ENCODE results near the gene GJD3. TPM values are rescaled to one million over a fixed set of nuclear protein-coding genes. Genes with fewer than 3 reads are reported as not detected.

GJD3 gene
- total and polyA plus RNA-seq, 2 experiments from 2014 or later: 1.4 TPM; not detected in 1

DNA sequence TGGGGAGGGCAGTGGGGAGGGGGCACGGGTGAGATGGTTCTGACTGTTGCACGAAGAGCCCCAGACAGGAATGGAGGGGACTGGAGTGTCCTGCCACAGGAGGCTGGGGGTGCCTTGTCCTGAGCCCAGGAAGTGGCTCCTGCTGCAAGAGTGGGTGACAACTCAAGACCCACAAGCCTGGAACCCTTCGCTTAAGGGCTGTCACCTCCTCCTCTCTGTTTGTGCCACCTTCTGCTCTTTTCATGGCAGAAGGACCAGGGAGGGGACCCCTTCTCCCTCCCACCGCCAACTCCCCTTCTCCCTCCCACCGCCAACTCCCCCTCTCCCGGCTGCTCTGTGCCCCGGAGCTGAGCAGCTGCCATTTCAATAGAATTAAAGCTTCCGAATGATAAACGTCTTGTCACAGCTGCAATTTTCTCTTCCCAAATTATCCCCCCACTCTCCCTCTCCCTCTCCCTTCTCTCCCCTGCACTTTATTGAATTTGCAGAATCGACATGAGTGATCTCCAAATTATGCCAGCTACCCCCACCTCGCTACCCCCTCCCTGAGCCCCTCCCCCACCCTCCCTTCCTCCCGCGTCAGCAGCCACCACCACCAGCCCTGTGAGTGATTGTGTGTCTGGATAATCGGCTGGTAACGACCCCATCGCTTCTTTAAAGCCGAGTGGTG lies 13.7 kb downstream of the GJD3 start:
- Mint-ChIP-seq H3K4me1 (peaks cover 92% of the 10 kb centered on the region), H3K9me3 (no peaks in the 10 kb centered on the region), H3K27me3 (ENCODE audit: insufficient read depth, low read depth, poor library complexity) (peaks cover 44% of the 10 kb centered on the region), H3K36me3 (ENCODE audit: low read depth) (peaks cover 41% of the 10 kb centered on the region), H3K27ac (no peak overlapping the region), H3K4me3 (peak overlapping the region; percentile 29; the same call in 2 of the 3 replicates)
- Histone ChIP-seq H2AFZ (no peak overlapping the region), H3K4me1 (ENCODE audit: insufficient read depth) (peaks cover 74% of the 10 kb centered on the region), H3K79me2 (replicated peaks; ENCODE audit: insufficient read depth) (no peaks in the 10 kb centered on the region), H3K27me3 (ENCODE audit: insufficient read depth) (peaks cover 26% of the 10 kb centered on the region), H3F3A (replicated peaks; ENCODE audit: low read depth) (peaks cover 10% of the 10 kb centered on the region), H3K9me2 (ENCODE audit: insufficient read depth) (no peaks in the 10 kb centered on the region), H3K4me2 (peak overlapping the region; percentile 71), H3K36me3 (ENCODE audit: insufficient read depth) (no peaks in the 10 kb centered on the region), H4K20me1 (replicated peaks; ENCODE audit: insufficient read depth) (peaks cover 6% of the 10 kb centered on the region; the same call in 1 of the 2 replicates), H3K27ac (ENCODE audit: low read depth) (no peak overlapping the region), H3K4me3 (peak overlapping the region; percentile 34; the same call in 1 of the 2 replicates)
- TF ChIP-seq ZNF114 (CRISPR knock-in tag; IDR thresholded peaks at IDR 0.05) (no peak), CREB1 (CRISPR knock-in tag; IDR thresholded peaks at IDR 0.05; ENCODE audit: low read depth) (no peak), CTCF (conservative IDR thresholded peaks at IDR 0.05; ENCODE audit: low read depth in 2 of 2) (no peak), ZNF331 (CRISPR knock-in tag; IDR thresholded peaks at IDR 0.05; ENCODE audit: low read depth) (no peak), STAT1 (IDR thresholded peaks at IDR 0.05; ENCODE audit: unreplicated experiment) (no peak), ZNF462 (CRISPR knock-in tag; IDR thresholded peaks at IDR 0.05) (no peak), EZH2phosphoT487 (IDR thresholded peaks at IDR 0.05; ENCODE audit: unreplicated experiment) (no peak), EZH2 (IDR thresholded peaks at IDR 0.05; ENCODE audit: low read depth, unreplicated experiment) (no peak), JUNB (IDR thresholded peaks at IDR 0.05; ENCODE audit: unreplicated experiment) (no peak), NANOG (IDR thresholded peaks at IDR 0.05; ENCODE audit: borderline replicate concordance) (no peak), POLR2AphosphoS5 (IDR thresholded peaks at IDR 0.05; ENCODE audit: low read depth) (no peak)
- TF ChIP-seq, protein P1, sequence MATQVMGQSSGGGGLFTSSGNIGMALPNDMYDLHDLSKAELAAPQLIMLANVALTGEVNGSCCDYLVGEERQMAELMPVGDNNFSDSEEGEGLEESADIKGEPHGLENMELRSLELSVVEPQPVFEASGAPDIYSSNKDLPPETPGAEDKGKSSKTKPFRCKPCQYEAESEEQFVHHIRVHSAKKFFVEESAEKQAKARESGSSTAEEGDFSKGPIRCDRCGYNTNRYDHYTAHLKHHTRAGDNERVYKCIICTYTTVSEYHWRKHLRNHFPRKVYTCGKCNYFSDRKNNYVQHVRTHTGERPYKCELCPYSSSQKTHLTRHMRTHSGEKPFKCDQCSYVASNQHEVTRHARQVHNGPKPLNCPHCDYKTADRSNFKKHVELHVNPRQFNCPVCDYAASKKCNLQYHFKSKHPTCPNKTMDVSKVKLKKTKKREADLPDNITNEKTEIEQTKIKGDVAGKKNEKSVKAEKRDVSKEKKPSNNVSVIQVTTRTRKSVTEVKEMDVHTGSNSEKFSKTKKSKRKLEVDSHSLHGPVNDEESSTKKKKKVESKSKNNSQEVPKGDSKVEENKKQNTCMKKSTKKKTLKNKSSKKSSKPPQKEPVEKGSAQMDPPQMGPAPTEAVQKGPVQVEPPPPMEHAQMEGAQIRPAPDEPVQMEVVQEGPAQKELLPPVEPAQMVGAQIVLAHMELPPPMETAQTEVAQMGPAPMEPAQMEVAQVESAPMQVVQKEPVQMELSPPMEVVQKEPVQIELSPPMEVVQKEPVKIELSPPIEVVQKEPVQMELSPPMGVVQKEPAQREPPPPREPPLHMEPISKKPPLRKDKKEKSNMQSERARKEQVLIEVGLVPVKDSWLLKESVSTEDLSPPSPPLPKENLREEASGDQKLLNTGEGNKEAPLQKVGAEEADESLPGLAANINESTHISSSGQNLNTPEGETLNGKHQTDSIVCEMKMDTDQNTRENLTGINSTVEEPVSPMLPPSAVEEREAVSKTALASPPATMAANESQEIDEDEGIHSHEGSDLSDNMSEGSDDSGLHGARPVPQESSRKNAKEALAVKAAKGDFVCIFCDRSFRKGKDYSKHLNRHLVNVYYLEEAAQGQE (IDR thresholded peaks at IDR 0.05; ENCODE audit: unreplicated experiment): no peak
- TF ChIP-seq, protein P2, sequence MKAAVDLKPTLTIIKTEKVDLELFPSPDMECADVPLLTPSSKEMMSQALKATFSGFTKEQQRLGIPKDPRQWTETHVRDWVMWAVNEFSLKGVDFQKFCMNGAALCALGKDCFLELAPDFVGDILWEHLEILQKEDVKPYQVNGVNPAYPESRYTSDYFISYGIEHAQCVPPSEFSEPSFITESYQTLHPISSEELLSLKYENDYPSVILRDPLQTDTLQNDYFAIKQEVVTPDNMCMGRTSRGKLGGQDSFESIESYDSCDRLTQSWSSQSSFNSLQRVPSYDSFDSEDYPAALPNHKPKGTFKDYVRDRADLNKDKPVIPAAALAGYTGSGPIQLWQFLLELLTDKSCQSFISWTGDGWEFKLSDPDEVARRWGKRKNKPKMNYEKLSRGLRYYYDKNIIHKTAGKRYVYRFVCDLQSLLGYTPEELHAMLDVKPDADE (IDR thresholded peaks at IDR 0.05): no peak
- DNase-seq (ENCODE audit: low spot score) (no peak), ATAC-seq (no peak)

All from GM23338 (cell line).